Neural progenitor cell (in vitro differentiated cells): ENCODE results near the gene IER3IP1. TPM values are rescaled to one million over a fixed set of nuclear protein-coding genes. Genes with fewer than 3 reads are reported as not detected.
"Not testable (repeated sequence)": the region's sequence is repeated elsewhere in the genome, so short reads cannot be mapped to it uniquely, and the experiment has no call there.

ENCODE experiments used
- DNase-seq: peaks from one replicate; pipeline ENCODE4 v3.0.0-alpha.2; 2016; ENCODE audit warnings: low spot score
- H2AFZ ChIP-seq: fragments of 200-600 bp; sonication (generic); replicated peaks from 2 replicates; pipeline ENCODE4 v1.6.1; 2016; ENCODE audit warnings: antibody characterized with exemption
- H3F3A ChIP-seq: fragments of 200-600 bp; sonication (generic); 2 replicates; pipeline ENCODE4 v1.6.1; 2016; ENCODE audit warnings: antibody characterized with exemption, low read depth
- H3K27ac ChIP-seq: fragments of 200-600 bp; sonication (generic); 2 replicates; pipeline ENCODE4 v1.5.1; 2016; ENCODE audit warnings: mild to moderate bottlenecking
- H3K27me3 ChIP-seq: fragments of 200-600 bp; sonication (generic); 2 replicates; pipeline ENCODE4 v1.6.1; 2016; ENCODE audit warnings: mild to moderate bottlenecking, moderate library complexity
- H3K36me3 ChIP-seq: fragments of 200-600 bp; sonication (generic); 2 replicates; pipeline ENCODE4 v1.5.1; 2016
- H3K4me1 ChIP-seq: fragments of 200-600 bp; sonication (generic); 2 replicates; pipeline ENCODE4 v1.6.1; 2016; ENCODE audit warnings: mixed run types
- H3K4me2 ChIP-seq: fragments of 200-600 bp; sonication (generic); 2 replicates; pipeline ENCODE4 v1.6.1; 2016
- H3K4me3 ChIP-seq: fragments of 200-600 bp; sonication (generic); 2 replicates; pipeline ENCODE4 v1.5.1; 2016
- H3K79me2 ChIP-seq: fragments of 200-600 bp; sonication (generic); 2 replicates; pipeline ENCODE4 v1.6.1; 2016; ENCODE audit warnings: low read depth
- H3K9ac ChIP-seq: fragments of 200-600 bp; sonication (generic); 2 replicates; pipeline ENCODE4 v1.6.1; 2016
- H3K9me3 ChIP-seq: fragments of 200-600 bp; sonication (generic); 2 replicates; pipeline ENCODE4 v1.5.1; 2016; ENCODE audit warnings: low read depth
- H4K20me1 ChIP-seq: fragments of 200-600 bp; sonication (generic); 2 replicates; pipeline ENCODE4 v1.6.1; 2016; ENCODE audit warnings: low read depth
- H3K27ac Mint-ChIP-seq: 3 replicates; pipeline ENCODE4 v1.8.0; 2021; ENCODE audit warnings: mixed read lengths
- H3K27me3 Mint-ChIP-seq: 2 replicates; pipeline ENCODE4 v1.8.0; 2022; ENCODE audit warnings: low read depth, mild to moderate bottlenecking, inconsistent platforms, moderate library complexity, mixed read lengths; ENCODE audit not compliant: insufficient read depth
- H3K36me3 Mint-ChIP-seq: 3 replicates; pipeline ENCODE4 v1.8.0; 2021; ENCODE audit warnings: mixed read lengths
- H3K4me1 Mint-ChIP-seq: 3 replicates; pipeline ENCODE4 v1.8.0; 2021; ENCODE audit warnings: mixed read lengths
- H3K4me3 Mint-ChIP-seq: 3 replicates; pipeline ENCODE4 v1.8.0; 2021; ENCODE audit warnings: mild to moderate bottlenecking, moderate library complexity, mixed read lengths
- H3K9me3 Mint-ChIP-seq: 3 replicates; pipeline ENCODE4 v1.8.0; 2020; ENCODE audit warnings: mixed read lengths
- CTCF ChIP-seq: fragments of 200-600 bp; sonication (generic); IDR thresholded peaks from 2 replicates; pipeline ENCODE4 v1.5.1; 2017; ENCODE audit warnings: antibody characterized with exemption, mild to moderate bottlenecking
- EZH2 ChIP-seq: fragments of 200-600 bp; sonication (generic); IDR thresholded peaks from 2 replicates; pipeline ENCODE4 v1.6.1; 2017; ENCODE audit warnings: antibody characterized with exemption, mild to moderate bottlenecking, moderate library complexity
- EZH2phosphoT487 ChIP-seq: fragments of 200-600 bp; sonication (generic); IDR thresholded peaks from 2 replicates; pipeline ENCODE4 v1.6.1; 2017; ENCODE audit warnings: antibody characterized with exemption
- total RNA-seq: library from RNA; depleted of rRNA; stranded (reverse); fragments of >200 nt; gene quantifications from 2 replicates; pipeline ENCODE4 v1.2.3, GENCODE V29; 2015; ENCODE audit warnings: low replicate concordance

Gene IER3IP1
- total RNA-seq, 1 donor from 2014 or later: 16.6 TPM

GRCh38 chr18:47160256-47160655, 15.9 kb downstream of the IER3IP1 start:
- H3K36me3 ChIP-seq: peaks cover 2% of the 10 kb centered on the region
- peaks cover 20% of the 10 kb centered on the region for H4K20me1 ChIP-seq
- no peaks in the 10 kb centered on the region for H3K27me3 ChIP-seq
- H3K9me3 ChIP-seq: no peaks in the 10 kb centered on the region
- Mint-ChIP-seq H3K4me3 (no peak overlapping the region), H3K9me3 (no peaks in the 10 kb centered on the region), H3K36me3 (peaks cover 9% of the 10 kb centered on the region), H3K4me1 (no peaks in the 10 kb centered on the region), H3K27ac (no peak overlapping the region), H3K27me3 (no peaks in the 10 kb centered on the region)
- H3K9ac ChIP-seq: no peak overlapping the region
- no peaks in the 10 kb centered on the region for H3K4me1 ChIP-seq
- H2AFZ ChIP-seq: no peak overlapping the region
- no peak overlapping the region for H3K4me3 ChIP-seq
- no peak overlapping the region for H3K27ac ChIP-seq
- peaks cover 4% of the 10 kb centered on the region for H3F3A ChIP-seq
- H3K79me2 ChIP-seq: peaks cover 90% of the 10 kb centered on the region
- DNase-seq: no peak
- no peak overlapping the region for H3K4me2 ChIP-seq
- TF ChIP-seq CTCF (no peak), EZH2phosphoT487 (no peak), EZH2 (no peak)

- H3K79me2 ChIP-seq: peaks cover 72% of the 10 kb centered on the region
- H2AFZ ChIP-seq, DNase-seq, H3K4me3 ChIP-seq, H3K4me2 ChIP-seq, H3K27ac Mint-ChIP-seq, H3K4me3 Mint-ChIP-seq, H3K36me3 ChIP-seq, H3K4me1 ChIP-seq, H3K27me3 Mint-ChIP-seq, H3K9me3 ChIP-seq, H3K27me3 ChIP-seq, H3K9me3 Mint-ChIP-seq, H3K27ac ChIP-seq, H3K36me3 Mint-ChIP-seq, H3K4me1 Mint-ChIP-seq, H3K9ac ChIP-seq: not testable (repeated sequence)
- peaks cover 20% of the 10 kb centered on the region for H3F3A ChIP-seq
- peaks cover 11% of the 10 kb centered on the region for H4K20me1 ChIP-seq
Measured at GRCh38 chr18:47158404-47158803, 17.8 kb downstream of the IER3IP1 start.

- H3K27ac Mint-ChIP-seq: no peak overlapping the region
- Histone ChIP-seq H3K9ac (peak overlapping the region; percentile 76), H3K9me3 (no peaks in the 10 kb centered on the region), H3K27ac (no peak overlapping the region), H3K36me3 (peaks cover 7% of the 10 kb centered on the region), H3K4me2 (peak overlapping the region; percentile 92), H3K4me3 (peak overlapping the region; percentile 75), H3K4me1 (peaks cover 14% of the 10 kb centered on the region), H3K79me2 (peaks cover 41% of the 10 kb centered on the region), H3K27me3 (no peaks in the 10 kb centered on the region), H2AFZ (peak overlapping the region; percentile 86), H3F3A (peaks cover 46% of the 10 kb centered on the region), H4K20me1 (peaks cover 3% of the 10 kb centered on the region)
- peaks cover 23% of the 10 kb centered on the region for H3K4me1 Mint-ChIP-seq
- TF ChIP-seq CTCF (no peak), EZH2phosphoT487 (no peak), EZH2 (no peak)
- peaks cover 10% of the 10 kb centered on the region for H3K36me3 Mint-ChIP-seq
- no peak for DNase-seq
- H3K4me3 Mint-ChIP-seq: peak overlapping the region; percentile 95
- peaks cover 4% of the 10 kb centered on the region for H3K27me3 Mint-ChIP-seq
- no peaks in the 10 kb centered on the region for H3K9me3 Mint-ChIP-seq
Measured at GRCh38 chr18:47151439-47151838, 24.7 kb downstream of the IER3IP1 start.

GRCh38 chr18:47150824-47151366, 25.3 kb downstream of the IER3IP1 start:
- peaks cover 23% of the 10 kb centered on the region for H3K4me1 Mint-ChIP-seq
- peak overlapping the region; percentile 76 for H3K9ac ChIP-seq
- H3K27ac ChIP-seq: peak overlapping the region; percentile 87
- TF ChIP-seq CTCF (no peak), EZH2phosphoT487 (peak; percentile 25), EZH2 (no peak)
- H3K4me2 ChIP-seq: peak overlapping the region; percentile 92
- no peaks in the 10 kb centered on the region for H3K27me3 ChIP-seq
- H3K9me3 ChIP-seq: no peaks in the 10 kb centered on the region
- peaks cover 41% of the 10 kb centered on the region for H3F3A ChIP-seq
- peaks cover 4% of the 10 kb centered on the region for H3K27me3 Mint-ChIP-seq
- H3K4me3 Mint-ChIP-seq: peak overlapping the region; percentile 95
- peaks cover 7% of the 10 kb centered on the region for H3K36me3 ChIP-seq
- H3K79me2 ChIP-seq: peaks cover 41% of the 10 kb centered on the region
- peaks cover 8% of the 10 kb centered on the region for H4K20me1 ChIP-seq
- peak; percentile 18 for DNase-seq
- H2AFZ ChIP-seq: peak overlapping the region; percentile 86
- peak overlapping the region; percentile 75 for H3K4me3 ChIP-seq
- peaks cover 12% of the 10 kb centered on the region for H3K36me3 Mint-ChIP-seq
- peak overlapping the region; percentile 96 for H3K27ac Mint-ChIP-seq
- H3K9me3 Mint-ChIP-seq: no peaks in the 10 kb centered on the region
- H3K4me1 ChIP-seq: peaks cover 14% of the 10 kb centered on the region
